ENCODE results near the gene U2AF1L4.

U2AF1L4 gene

DNA sequence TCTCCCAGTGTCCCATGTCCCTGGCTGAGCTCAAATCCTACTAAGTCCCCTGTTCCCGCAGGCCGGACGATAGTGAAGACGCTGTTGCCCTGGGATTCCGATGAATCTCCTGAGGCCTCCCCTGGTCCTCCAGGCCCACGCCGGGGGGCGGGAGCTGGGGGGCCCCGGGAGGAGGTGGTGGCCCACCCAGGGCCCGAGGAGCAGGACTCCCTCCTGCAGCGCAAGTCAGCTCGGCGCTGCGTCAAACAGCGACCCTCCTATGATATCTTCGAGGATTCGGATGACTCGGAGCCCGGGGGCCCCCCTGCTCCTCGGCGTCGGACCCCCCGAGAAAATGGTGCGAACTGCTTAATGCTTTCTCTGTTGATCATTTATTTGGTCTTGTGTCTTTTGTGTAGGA is 21.5 kb downstream of the U2AF1L4 start:
- no peak for DNase-seq

DNA sequence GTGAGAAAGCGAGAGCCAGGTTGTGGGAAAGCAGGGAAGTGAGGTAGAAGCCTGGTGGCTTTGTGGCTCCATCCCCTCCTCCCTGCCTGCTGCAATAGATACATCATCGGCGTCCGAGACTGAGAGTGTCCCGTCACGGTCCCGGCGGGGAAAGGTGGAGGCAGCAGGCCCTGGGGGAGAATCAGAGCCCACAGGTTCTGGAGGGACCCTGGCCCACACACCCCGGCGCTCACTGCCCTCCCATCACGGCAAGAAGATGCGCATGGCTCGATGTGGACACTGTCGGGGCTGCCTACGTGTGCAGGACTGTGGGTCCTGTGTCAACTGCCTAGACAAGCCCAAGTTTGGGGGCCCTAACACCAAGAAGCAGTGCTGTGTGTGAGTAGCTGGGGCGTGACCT is 22.3 kb downstream of the U2AF1L4 start:
- no peak for DNase-seq

DNA sequence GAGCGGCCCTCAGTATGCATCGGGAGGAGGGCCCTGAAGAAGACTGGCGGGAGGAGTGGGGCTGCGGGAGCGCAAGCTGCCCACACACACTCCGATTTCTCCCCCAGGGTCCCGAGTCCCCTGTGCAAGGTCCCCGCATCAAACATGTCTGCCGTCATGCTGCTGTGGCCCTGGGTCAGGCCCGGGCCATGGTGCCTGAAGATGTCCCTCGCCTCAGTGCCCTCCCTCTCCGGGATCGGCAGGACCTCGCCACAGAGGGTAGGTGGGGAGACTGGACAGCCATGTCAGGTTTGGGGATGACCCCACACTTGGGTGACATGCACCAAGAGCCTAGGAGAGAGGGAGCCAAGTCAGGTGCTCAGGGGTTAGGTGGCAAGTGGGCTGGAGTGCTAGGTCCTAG is 22.8 kb downstream of the U2AF1L4 start:
- DNase-seq = no peak

DNA sequence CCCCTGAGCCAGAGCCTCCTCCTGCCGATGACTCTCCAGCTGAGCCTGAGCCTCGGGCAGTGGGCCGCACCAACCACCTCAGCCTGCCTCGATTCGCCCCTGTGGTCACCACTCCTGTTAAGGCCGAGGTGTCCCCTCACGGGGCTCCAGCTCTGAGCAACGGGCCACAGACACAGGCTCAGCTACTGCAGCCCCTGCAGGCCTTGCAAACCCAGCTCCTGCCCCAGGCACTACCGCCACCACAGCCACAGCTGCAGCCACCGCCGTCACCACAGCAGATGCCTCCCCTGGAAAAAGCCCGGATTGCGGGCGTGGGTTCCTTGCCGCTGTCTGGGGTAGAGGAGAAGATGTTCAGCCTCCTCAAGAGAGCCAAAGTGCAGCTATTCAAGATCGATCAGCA is 23.8 kb downstream of the U2AF1L4 start:
- no peak for DNase-seq

DNA sequence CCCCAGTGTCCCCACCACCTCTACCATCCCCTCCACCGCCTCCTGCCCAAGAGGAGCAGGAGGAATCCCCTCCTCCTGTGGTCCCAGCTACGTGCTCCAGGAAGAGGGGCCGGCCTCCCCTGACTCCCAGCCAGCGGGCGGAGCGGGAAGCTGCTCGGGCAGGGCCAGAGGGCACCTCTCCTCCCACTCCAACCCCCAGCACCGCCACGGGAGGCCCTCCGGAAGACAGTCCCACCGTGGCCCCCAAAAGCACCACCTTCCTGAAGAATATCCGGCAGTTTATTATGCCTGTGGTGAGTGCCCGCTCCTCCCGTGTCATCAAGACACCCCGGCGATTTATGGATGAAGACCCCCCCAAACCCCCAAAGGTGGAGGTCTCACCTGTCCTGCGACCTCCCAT is 24.6 kb downstream of the U2AF1L4 start:
- DNase-seq = no peak

DNA sequence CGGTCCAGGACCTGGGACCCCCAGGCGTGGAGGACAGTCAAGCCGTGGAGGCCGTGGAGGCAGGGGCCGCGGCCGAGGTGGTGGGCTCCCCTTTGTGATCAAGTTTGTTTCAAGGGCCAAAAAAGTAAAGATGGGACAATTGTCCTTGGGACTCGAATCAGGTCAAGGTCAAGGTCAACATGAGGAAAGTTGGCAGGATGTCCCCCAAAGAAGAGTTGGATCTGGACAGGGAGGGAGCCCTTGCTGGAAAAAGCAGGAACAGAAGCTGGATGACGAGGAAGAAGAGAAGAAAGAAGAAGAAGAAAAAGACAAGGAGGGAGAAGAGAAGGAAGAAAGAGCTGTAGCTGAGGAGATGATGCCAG is 25.1 kb downstream of the U2AF1L4 start:
- DNase-seq = no peak

DNA sequence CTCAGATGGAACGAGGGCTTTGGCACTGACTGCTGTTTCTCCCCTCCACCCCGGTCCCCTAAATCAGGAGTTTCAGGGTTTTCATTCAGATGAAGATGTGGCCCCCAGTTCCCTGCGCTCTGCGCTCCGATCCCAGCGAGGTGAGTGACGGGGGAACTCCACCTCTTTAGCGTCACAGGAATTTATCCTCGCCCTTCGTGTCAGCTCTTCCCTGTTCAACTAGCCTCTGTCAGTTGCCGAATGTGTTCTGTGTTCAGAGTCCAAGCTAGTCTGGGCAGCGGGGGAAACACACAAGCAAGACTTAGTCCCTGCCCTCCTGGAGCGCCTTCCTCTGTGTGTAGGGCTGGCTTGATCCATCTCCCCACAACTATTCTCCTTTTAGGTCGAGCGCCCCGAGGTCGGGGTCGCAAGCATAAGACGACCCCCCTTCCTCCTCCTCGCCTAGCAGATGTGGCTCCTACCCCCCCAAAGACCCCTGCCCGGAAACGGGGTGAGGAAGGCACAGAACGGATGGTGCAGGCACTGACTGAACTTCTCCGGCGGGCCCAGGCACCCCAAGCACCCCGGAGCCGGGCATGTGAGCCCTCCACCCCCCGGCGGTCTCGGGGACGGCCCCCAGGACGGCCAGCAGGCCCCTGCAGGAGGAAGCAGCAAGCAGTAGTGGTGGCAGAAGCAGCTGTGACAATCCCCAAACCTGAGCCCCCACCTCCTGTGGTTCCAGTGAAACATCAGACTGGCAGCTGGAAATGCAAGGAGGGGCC is 25.6 kb downstream of the U2AF1L4 start:
- no peak for DNase-seq

DNA sequence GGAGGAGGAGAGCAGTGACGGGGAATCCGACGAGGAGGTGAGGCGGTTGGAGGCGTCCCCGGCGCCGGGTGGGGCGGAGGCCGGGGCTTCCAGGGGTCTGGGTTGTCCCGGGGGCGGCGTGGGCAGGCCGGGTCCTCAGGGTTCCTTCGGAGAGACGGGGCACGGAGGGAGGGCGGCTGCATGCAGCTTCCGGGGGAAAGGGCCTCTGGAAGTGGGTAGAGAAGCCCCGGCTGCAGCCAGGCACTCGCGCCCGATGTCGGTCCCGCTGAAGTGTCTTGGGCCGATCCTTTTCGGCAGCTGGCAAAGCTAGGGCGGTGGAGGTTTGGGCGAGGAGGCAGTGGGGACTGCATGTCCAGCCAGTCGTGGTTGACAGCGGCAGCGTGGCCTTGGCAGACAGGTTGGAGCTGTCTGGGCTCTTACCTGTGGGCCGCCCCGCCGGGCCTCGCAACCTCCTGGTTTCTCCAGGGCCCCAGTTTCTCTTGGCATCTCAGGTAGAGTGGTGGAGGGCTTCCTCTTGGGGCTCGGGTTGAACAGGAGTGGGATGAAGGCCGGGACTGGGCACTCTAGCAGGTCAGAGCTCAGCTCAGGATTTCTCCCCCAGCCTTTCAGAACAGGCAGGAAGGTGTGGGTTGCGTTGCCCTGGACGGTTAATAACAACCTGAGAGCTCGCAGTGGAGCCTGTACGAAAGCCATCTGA is 26.7 kb downstream of the U2AF1L4 start:
- peak; percentile 51 for DNase-seq

DNA sequence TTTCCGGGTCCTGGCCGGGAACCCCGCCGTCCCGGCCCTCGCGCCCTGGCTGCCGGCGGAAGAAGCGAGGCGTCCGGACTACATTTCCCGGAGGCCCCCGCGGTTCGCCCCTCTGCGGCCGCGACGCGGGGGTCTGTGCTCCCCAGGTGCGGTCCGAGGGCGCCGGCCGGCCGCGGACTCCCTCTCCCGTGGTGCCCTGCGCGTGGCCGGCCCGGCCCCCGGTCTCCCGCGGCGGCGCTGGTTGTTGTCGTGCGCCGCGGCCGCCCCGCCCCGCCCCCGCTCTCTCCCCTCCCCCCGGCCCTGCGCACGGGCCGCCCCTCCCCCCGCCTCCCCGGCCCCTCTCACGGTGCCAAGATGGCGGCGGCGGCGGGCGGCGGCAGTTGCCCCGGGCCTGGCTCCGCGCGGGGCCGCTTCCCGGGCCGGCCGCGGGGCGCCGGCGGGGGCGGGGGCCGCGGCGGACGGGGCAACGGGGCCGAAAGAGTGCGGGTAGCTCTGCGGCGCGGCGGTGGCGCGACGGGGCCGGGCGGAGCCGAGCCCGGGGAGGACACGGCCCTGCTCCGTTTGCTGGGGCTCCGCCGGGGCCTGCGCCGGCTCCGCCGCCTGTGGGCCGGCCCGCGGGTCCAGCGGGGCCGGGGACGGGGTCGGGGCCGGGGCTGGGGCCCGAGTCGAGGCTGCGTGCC is 27.4 kb downstream of the U2AF1L4 start, which contains the start of gene KMT2B:
Gene KMT2B (plus strand): TSS at position 339 of the 680 bp plus-strand sequence. CDS start 16 bp downstream, at position 355.
- no peak for DNase-seq

DNA sequence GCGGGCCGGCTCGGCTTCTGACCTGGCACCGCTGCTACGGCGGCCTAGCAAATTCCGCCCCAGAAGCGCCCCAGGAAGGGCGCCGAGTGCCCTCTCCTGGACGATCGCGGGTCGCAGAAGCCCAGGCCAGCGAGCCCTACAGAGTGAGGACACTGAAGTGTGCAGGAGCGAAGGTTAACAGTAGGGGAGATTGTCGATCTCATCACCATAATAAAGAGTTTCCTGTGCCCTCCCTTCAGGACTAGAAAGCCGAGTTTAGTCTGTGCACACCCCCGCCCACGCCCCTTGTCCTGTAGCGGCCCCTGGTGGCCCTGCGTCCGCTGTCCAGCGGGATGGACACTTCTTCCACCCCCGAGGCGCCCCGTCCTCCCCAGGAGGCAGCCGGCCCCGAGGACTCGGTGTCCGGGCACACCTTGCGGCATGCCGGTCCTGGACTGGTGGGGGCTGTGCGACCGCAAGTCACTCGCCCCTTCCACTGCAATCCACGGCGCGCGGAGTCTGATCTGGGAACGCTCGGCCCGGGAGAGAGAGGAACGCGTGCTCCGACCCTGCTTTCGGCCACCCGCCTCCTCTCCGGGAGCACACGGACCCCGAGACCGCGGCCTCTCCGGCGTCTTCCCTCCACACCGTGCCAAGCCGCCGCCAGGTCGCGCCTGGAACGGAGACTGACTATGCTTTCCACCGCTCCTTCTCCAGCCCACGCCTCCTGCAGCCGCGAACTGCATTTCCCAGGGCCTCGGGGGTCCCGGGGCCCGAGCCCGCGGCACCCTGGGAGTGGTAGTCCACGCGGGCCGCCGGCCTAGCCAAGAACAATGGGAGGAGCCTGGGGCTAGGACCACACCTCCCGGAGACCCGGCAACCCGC is 28.2 kb downstream of the U2AF1L4 start:
- peak; percentile 91 for DNase-seq

DNA sequence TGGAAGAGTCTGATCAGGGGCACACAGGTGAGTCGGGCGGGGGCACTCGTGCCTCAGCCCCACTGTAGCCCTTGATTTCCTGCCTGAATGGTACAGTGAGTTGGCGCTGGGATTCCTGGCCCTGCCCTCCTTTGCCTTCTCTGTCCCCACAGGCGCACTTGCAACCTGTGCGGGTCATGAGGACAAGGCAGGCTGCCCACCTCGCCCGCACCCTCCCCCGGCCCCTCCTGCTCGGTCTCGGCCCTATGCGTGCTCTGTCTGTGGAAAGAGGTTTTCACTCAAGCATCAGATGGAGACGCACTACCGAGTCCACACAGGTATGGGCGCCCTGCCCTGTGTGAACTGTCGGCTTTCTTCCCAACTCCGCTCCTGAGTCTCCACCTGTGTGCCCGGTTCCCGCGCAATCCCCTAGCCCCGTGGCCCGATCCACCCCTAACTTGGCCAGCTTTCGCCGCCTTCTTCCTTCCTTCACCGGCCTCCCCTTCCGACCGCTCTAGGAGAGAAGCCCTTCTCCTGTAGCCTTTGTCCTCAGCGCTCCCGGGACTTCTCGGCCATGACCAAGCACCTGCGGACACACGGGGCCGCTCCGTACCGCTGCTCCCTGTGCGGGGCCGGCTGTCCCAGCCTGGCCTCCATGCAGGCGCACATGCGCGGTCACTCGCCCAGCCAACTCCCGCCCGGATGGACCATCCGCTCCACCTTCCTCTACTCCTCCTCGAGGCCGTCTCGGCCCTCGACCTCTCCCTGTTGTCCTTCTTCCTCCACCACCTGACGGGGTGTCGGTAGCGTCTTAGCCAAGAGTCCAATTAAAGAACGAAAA is 29.0 kb downstream of the U2AF1L4 start:
- DNase-seq = no peak

DNA sequence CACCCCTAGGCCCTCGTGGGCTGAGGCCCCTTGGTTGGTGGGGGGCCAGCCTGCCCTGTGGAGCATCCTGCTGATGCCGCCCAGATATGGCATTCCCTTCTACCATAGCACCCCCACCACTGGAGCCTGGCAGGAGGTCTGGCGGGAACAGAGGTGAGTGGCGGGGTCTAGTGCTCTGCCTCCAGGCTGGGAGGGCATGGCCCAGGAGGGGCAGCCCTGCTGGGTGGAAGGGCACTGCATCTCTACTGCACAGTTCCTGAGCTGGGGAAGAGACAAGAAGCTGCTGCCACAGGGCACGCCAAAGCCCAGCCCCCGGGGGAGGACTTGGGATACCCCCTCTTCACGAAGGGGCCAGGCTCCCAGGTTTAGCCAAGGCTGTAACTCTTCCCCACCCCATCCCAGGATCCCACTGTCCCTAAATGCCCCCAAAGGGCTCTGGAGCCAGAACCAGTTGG is 29.8 kb downstream of the U2AF1L4 start:
- no peak for DNase-seq

DNA sequence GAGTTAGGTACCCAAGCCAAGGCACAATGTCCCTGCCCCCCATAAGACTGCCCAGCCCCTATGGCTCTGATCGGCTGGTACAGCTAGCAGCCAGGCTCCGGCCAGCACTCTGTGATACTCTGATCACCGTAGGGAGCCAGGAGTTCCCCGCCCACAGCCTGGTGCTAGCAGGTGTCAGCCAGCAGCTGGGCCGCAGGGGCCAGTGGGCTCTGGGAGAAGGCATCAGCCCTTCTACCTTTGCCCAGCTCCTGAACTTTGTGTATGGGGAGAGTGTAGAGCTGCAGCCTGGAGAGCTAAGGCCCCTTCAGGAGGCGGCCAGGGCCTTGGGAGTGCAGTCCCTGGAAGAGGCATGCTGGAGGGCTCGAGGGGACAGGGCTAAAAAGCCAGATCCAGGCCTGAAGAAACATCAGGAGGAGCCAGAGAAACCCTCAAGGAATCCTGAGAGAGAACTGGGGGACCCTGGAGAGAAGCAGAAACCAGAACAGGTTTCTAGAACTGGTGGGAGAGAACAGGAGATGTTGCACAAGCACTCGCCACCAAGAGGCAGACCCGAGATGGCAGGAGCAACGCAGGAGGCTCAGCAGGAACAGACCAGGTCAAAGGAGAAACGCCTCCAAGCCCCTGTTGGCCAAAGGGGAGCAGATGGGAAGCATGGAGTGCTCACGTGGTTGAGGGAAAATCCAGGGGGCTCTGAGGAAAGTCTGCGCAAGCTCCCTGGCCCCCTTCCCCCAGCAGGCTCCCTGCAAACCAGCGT is 30.4 kb downstream of the U2AF1L4 start:
- no peak for DNase-seq

DNA sequence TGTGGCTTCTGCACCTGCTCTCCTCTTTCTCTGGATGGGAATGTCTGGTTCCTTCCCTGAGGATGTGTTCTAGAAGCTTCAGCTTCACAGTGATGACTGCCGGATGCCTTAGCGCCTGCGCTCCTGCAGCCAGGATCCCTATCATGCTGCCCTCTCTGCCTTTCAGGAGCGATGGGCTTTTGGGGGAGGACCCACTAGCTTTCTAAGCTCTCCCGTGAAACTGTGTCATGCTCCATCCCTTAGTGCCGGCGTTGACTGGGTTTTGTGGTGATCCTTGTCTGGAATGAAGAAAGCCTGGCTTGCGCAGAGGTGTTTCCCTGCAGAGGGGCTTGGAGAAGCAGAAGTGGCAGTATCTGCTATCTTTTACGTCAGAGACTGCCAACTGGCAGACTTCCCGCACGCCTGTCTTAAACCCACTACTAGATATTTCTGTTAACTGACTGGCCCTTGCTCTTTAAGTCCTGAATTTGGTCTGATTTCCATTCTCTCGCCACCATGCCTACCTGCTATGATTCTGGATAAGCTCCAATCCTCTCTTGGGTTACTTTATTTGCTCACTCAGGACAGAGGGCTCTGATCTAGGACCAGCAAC is 31.2 kb downstream of the U2AF1L4 start:
- no peak for DNase-seq

DNA sequence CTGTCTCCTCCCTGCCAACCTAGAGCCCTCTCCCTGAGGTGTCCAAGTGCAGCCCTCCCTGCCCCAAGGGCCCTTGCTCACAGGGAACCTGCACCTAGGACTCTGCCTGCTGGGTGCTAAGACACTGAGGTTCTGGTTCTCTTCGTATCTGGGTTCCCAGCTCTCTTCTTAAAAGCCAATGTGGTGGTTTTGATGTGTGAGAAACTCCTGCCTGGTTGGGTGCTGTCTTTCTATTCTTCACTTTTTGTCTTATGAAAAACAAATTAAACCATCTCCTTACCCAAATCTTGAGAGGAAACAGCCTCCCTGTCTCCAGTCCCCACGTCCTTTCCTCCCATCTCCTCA is 31.7 kb downstream of the U2AF1L4 start:
- DNase-seq = no peak

DNA sequence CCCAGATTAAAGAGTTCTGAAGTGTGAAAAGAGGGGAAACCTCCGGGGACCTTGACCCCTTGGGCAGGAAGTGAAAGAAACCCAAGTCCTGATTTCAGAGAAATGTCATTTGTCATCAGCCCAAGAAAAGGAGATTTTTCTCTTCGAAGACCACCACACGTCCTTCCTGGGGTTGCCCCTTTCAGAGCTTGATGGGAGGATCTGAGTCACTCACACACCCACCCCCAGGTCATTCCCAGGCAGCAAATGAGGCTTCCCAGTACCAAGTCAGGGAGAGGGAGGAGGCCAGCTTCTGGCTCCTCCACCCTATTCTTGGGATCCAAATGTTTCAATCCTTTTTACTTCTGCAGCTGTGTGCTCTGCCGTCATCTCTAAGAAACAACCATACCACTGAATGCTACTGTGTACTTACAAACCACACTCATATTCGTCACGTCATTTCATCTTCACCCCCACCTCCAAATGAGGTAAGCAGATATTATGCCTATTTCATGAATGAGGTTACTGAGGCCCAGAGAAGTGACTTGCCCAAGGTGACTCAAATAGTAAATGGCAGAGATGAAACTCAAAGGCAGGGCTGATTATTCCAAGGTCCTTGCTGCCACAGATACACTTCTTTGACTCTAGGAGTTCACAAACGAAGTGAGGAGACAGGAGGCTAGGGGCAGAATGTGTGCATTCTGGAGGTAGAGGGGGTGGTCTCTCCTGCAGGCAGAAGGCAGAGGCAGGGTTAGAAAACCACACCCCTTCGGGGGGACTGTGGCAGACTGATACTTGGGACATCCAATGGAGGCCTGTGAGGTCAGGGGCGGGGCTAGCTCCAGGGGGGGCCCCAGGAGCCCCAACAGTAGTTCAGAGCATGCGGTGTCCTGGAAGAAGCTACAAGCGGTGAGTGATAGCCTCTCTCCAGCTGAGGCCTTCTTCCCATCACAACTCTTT is 32.4 kb downstream of the U2AF1L4 start:
- DNase-seq = no peak

DNA sequence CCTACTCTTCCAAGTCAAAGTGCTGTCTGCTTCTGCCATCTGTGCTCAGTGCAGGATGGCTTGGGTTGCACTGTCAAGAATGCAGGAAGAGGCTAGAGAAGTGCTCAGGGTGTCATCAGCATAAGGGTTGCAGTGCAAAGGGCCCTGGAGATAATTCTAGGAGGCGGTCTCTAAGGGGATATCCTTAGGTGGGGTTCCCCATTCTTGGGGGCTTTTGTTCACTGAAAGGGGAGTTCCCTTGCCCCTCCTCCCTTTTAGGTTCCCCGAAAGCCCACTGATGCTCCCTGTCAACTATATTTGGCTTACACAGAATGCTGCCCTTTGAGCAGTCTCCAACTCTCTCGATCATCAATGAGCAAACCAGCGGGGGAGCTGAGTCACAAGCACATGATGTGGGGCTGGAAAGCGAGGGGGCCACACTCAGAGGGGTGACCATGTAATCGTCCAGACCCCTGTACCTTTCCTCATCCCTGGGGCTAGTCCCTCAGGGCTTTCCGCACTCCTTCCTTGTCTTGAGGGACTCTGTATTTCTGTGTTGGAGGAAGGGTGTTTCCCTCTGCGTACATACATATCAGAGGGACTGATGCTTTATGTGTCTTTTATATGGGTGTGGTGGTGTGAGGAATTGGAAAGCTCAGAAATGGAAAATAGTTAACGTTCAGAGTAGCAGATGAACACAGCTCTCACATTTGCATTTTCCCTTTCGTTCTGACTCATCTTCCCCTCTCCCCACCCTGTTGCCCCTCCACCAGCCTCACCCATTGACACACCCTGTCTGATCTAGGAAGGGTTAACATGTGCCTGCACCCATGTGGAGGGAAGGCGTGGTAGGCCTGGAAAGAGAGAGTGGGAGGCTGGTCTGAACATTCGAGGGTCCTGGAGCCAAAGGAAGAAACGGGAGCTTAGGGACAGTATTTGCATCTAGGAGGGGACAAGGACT is 34.2 kb downstream of the U2AF1L4 start:
- DNase-seq = peak; percentile 43

DNA sequence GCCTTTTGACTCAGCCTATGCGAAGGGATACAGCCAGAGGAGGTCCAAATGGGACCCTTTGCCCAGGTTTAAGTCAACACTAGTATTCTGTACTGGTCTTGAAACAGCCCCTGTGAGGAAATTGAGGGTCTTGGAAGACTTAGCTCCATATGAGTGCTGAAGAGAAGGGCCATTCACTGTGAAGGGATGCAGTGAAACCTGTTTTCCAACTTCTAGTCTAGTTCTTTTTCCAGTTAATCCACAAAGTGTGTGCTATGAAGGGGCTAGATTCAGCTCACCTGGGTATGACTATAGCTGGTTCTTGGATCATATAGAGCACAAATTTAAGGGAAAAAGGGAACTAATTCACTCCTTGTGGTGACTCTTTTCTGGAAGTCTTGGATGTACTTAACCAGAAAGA is 36.8 kb downstream of the U2AF1L4 start:
- no peak for DNase-seq

DNA sequence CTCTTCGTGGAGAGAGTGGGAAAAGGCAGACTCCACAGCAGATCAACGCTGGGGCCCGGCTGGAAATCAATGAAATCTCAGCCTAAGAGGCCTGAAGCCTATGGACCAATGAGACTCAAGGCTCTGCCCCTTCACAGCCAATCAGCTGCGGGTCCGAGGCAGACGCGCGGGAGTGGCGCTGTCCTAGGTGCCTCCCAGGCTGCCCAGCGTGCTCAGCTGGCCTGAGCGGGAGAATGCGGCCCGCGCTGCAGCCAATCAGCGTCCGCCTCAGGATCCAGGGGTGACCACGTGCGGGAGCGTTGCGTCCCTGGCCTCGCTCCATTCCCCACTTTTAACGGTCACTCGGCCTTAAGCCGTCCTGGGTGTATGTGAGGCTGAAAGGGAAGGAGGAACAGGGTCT is 41.0 kb downstream of the U2AF1L4 start, which contains the start of gene ZBTB32:
Gene ZBTB32 (plus strand): TSS at position 341 of the 400 bp plus-strand sequence. CDS start 10,069 bp downstream, outside the sequence.
- no peak for DNase-seq

Measured in activated T-cell treated with anti-CD3 and anti-CD28 coated beads for 4 hours (primary cell).